Lower lobe of right lung (tissue), 2 donors: ENCODE results near the gene NFYC. TPM values are rescaled to one million over a fixed set of nuclear protein-coding genes. Genes with fewer than 3 reads are reported as not detected.
A peak's percentile ranks its signal among the peaks of the same experiment; 100 is the strongest.

Source experiments
- ATAC-seq, 2 donors: fragments of 200-7000 bp; cut with Tn5 transposase; one replicate each; pipeline ENCODE4 v1.9.1; 2020 to 2022; ENCODE audit warnings: mild to moderate bottlenecking in 2 of 2, moderate library complexity in 2 of 2
- DNase-seq: peaks from one replicate; pipeline ENCODE4 v3.0.0-alpha.2; 2020
- H3K27ac ChIP-seq: fragments of 200-600 bp; one replicate; pipeline ENCODE4 v1.8.0; 2022
- H3K27me3 ChIP-seq: fragments of 200-600 bp; one replicate; pipeline ENCODE4 v1.8.0; 2022; ENCODE audit warnings: low read depth
- H3K36me3 ChIP-seq: fragments of 200-600 bp; one replicate; pipeline ENCODE4 v1.8.0; 2022; ENCODE audit warnings: mild to moderate bottlenecking
- H3K4me1 ChIP-seq: fragments of 200-600 bp; one replicate; pipeline ENCODE4 v1.8.0; 2022
- H3K4me3 ChIP-seq: fragments of 200-600 bp; one replicate; pipeline ENCODE4 v1.8.0; 2022; ENCODE audit warnings: mild to moderate bottlenecking
- H3K9me3 ChIP-seq: fragments of 200-600 bp; one replicate; pipeline ENCODE4 v1.8.0; 2022
- CTCF ChIP-seq: fragments of 200-600 bp; IDR thresholded peaks from one replicate; pipeline ENCODE4 v1.8.0; 2022; ENCODE audit warnings: antibody characterized with exemption, mild to moderate bottlenecking
- intact Hi-C: fragments of 100-400 bp; cut with DNase I; formaldehyde crosslinking; loops from one replicate; pipeline ENCODE4 v1.11.0; 2022
- total RNA-seq: library from RNA; stranded (reverse); fragmentation: NEBNext Ultra II Directional; extraction: Animal tissue kit (Norgen Biotek cat#: 25700); gene quantifications from one replicate; pipeline ENCODE4 v1.2.1, GENCODE V29; 2021
- donor health status: DM: no; HTN: yes; CAD: no; lungs with severe emphysema.

The NFYC gene
- total RNA-seq, 1 donor from 2014 or later: 54.2 TPM

- Histone ChIP-seq H3K4me1 (no peaks in the 10 kb centered on the region), H3K9me3 (no peaks in the 10 kb centered on the region), H3K4me3 (no peak overlapping the region), H3K27ac (no peak overlapping the region), H3K27me3 (no peaks in the 10 kb centered on the region), H3K36me3 (no peaks in the 10 kb centered on the region)
- ATAC-seq (no peak), DNase-seq (no peak)
- intact Hi-C loops: no loop called here
- no peak for TF ChIP-seq CTCF
These were observed 41.9 kb upstream of the NFYC start for GRCh38 chr1:40649592-40649930.

GRCh38 chr1:40650075-40650474, 41.4 kb upstream of the NFYC start:
- Histone ChIP-seq H3K27ac (peak overlapping the region; percentile 24), H3K36me3 (no peaks in the 10 kb centered on the region), H3K9me3 (no peaks in the 10 kb centered on the region), H3K4me1 (no peaks in the 10 kb centered on the region), H3K4me3 (no peak overlapping the region), H3K27me3 (no peaks in the 10 kb centered on the region)
- DNase-seq (no peak), ATAC-seq (peak; percentile 37)
- intact Hi-C loops: no loop called here
- peak; percentile 30 for TF ChIP-seq CTCF

GRCh38 chr1:40651138-40651857, 40.2 kb upstream of the NFYC start:
- intact Hi-C loops: no loop called here
- no peaks in the 10 kb centered on the region for H3K27me3 ChIP-seq
- no peak for ATAC-seq
- no peak for DNase-seq
- no peak for TF ChIP-seq CTCF
- no peaks in the 10 kb centered on the region for H3K9me3 ChIP-seq
- H3K4me3 ChIP-seq: no peak overlapping the region
- no peaks in the 10 kb centered on the region for H3K4me1 ChIP-seq
- no peaks in the 10 kb centered on the region for H3K36me3 ChIP-seq
- H3K27ac ChIP-seq: no peak overlapping the region

GRCh38 chr1:40652468-40652867, 39.0 kb upstream of the NFYC start:
- Histone ChIP-seq H3K36me3 (no peaks in the 10 kb centered on the region), H3K27me3 (no peaks in the 10 kb centered on the region), H3K4me3 (no peak overlapping the region), H3K27ac (no peak overlapping the region), H3K9me3 (no peaks in the 10 kb centered on the region), H3K4me1 (no peaks in the 10 kb centered on the region)
- no peak for DNase-seq
- ATAC-seq: no peak
- intact Hi-C loops: no loop called here
- no peak for TF ChIP-seq CTCF

- DNase-seq (no peak), ATAC-seq (no peak)
- Histone ChIP-seq H3K4me3 (no peak overlapping the region), H3K27me3 (no peaks in the 10 kb centered on the region), H3K9me3 (no peaks in the 10 kb centered on the region), H3K27ac (no peak overlapping the region), H3K4me1 (no peaks in the 10 kb centered on the region), H3K36me3 (no peaks in the 10 kb centered on the region)
- intact Hi-C loops: no loop called here
- no peak for TF ChIP-seq CTCF
These were observed 38.5 kb upstream of the NFYC start for GRCh38 chr1:40652979-40653378.
